Osteocyte (in vitro differentiated cells): ENCODE results near the gene CST3. TPM values are rescaled to one million over a fixed set of nuclear protein-coding genes. Genes with fewer than 3 reads are reported as not detected.

Source experiments
- DNase-seq: peaks from one replicate; pipeline ENCODE4 v3.0.0; 2021; ENCODE audit warnings: mixed read lengths; ENCODE audit not compliant: unreplicated experiment; ENCODE audit errors: extremely low spot score
- H3K27ac Mint-ChIP-seq: one replicate; pipeline ENCODE4 v1.8.0; 2021; ENCODE audit warnings: mild to moderate bottlenecking, mixed read lengths; ENCODE audit not compliant: unreplicated experiment
- H3K27me3 Mint-ChIP-seq: one replicate; pipeline ENCODE4 v1.8.0; 2021; ENCODE audit warnings: mixed read lengths; ENCODE audit not compliant: unreplicated experiment
- H3K36me3 Mint-ChIP-seq: one replicate; pipeline ENCODE4 v1.8.0; 2021; ENCODE audit warnings: mixed read lengths; ENCODE audit not compliant: unreplicated experiment
- H3K4me1 Mint-ChIP-seq: one replicate; pipeline ENCODE4 v1.8.0; 2021; ENCODE audit warnings: mixed read lengths; ENCODE audit not compliant: unreplicated experiment
- H3K4me3 Mint-ChIP-seq: one replicate; pipeline ENCODE4 v1.8.0; 2021; ENCODE audit warnings: mild to moderate bottlenecking, moderate library complexity, mixed read lengths; ENCODE audit not compliant: unreplicated experiment
- H3K9me3 Mint-ChIP-seq: one replicate; pipeline ENCODE4 v1.8.0; 2021; ENCODE audit warnings: mixed read lengths; ENCODE audit not compliant: unreplicated experiment
- total RNA-seq: library from RNA; stranded (reverse); gene quantifications from 2 replicates; pipeline ENCODE4 v1.2.1, GENCODE V29; 2021
- TF ChIP-seq, protein P1 (sequence below): fragments of 200-600 bp; sonication (generic); IDR thresholded peaks from 2 replicates; pipeline ENCODE4 v1.5.0; 2021; ENCODE audit warnings: antibody characterized with exemption, mild to moderate bottlenecking, moderate library complexity

Gene CST3
- total RNA-seq, 1 donor from 2014 or later = 710 TPM

DNA sequence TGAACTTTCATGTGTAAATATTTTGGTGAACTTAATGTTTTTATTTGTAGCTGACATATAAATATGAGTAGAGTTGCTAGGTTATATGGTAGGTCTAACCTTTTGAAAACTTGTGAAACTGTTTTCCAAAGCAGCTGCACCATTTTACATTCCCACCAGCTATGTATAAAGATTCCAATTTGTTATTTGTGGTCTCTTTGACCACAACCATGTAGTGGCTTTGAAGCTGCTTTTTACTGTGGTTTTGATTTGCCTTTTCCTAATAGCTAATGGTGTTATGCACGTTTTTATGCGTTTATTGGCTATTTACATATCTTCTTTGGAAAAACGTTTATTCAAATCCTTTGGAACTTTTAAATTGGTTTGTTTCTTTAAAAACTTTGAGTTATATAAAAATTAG lies 10.3 kb downstream of the CST3 start:
- peaks cover 7% of the 10 kb centered on the region for H3K36me3 Mint-ChIP-seq
- H3K4me1 Mint-ChIP-seq = peaks cover 48% of the 10 kb centered on the region
- H3K4me3 Mint-ChIP-seq = no peak overlapping the region
- TF ChIP-seq, protein P1, sequence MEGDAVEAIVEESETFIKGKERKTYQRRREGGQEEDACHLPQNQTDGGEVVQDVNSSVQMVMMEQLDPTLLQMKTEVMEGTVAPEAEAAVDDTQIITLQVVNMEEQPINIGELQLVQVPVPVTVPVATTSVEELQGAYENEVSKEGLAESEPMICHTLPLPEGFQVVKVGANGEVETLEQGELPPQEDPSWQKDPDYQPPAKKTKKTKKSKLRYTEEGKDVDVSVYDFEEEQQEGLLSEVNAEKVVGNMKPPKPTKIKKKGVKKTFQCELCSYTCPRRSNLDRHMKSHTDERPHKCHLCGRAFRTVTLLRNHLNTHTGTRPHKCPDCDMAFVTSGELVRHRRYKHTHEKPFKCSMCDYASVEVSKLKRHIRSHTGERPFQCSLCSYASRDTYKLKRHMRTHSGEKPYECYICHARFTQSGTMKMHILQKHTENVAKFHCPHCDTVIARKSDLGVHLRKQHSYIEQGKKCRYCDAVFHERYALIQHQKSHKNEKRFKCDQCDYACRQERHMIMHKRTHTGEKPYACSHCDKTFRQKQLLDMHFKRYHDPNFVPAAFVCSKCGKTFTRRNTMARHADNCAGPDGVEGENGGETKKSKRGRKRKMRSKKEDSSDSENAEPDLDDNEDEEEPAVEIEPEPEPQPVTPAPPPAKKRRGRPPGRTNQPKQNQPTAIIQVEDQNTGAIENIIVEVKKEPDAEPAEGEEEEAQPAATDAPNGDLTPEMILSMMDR = no peak
- no peak for DNase-seq
- H3K27me3 Mint-ChIP-seq = no peaks in the 10 kb centered on the region
- peaks cover 22% of the 10 kb centered on the region for H3K9me3 Mint-ChIP-seq
- no peak overlapping the region for H3K27ac Mint-ChIP-seq

DNA sequence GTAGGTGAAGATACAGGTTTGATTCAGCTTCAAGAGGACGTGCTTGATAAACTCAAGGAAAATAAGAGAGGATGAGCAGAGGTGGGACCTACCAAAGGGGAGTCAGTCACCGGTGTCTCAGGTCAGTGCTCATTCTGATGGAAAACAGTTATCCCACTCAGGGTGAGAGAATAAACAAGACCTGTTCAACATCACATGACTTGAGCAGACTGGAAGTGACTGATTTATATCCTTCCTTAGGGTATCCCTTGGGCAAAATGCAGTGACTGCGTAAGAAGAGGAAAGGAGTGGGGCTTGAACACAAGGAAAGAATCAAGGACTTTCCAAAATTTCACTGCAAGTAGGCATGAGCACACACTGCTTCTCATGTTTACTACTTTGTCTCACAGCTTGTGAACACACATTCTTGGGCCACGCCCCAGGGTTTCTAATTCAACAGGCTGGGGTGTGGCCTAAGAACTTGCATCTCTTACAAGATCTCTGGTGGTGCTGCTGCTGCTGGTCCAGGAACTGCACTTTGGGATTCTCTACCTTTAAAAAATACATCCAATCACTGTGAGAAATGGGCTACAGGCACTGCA lies 11.6 kb downstream of the CST3 start:
- H3K36me3 Mint-ChIP-seq = peaks cover 7% of the 10 kb centered on the region
- no peak overlapping the region for H3K4me3 Mint-ChIP-seq
- H3K27ac Mint-ChIP-seq = no peak overlapping the region
- no peak for DNase-seq
- H3K9me3 Mint-ChIP-seq = peaks cover 22% of the 10 kb centered on the region
- H3K4me1 Mint-ChIP-seq = peaks cover 57% of the 10 kb centered on the region
- H3K27me3 Mint-ChIP-seq = no peaks in the 10 kb centered on the region
- TF ChIP-seq, protein P1 = no peak

DNA sequence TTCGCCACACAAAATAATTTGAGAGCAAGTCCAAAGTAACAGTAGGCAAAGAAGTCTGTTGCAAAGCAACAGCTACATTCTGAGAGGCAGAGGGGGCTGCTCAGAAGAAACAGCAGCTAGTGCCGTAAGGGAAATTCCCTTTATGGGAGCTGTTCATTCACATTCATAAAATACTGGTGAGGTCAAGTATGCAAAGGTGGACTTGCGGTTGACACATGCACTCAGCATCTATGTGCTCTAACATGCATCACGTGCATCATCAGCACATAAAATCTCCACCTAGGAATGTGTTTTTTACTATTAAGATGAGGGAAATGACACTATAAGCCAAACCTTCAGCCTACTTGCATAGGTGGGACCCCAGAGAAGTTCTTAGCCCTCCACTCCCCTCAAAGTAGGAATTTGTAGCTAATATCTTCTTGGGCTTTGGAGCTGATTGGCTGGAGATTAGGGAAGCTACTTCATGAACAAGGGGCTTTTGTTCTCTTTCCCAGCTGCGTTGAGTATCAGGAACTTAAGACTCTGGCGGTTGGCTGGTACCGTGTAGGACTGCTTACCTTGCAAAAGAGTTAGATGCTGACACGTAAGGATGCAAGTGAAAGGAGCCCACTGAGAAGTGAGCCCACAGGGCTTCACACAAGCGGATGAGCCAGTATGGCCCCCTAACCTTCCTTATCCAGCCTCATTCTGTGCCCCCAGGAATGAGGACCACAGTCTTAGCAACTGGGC lies 12.4 kb downstream of the CST3 start:
- TF ChIP-seq, protein P1 = no peak
- H3K27me3 Mint-ChIP-seq = no peaks in the 10 kb centered on the region
- peaks cover 7% of the 10 kb centered on the region for H3K36me3 Mint-ChIP-seq
- H3K4me1 Mint-ChIP-seq = peaks cover 57% of the 10 kb centered on the region
- no peak for DNase-seq
- no peak overlapping the region for H3K4me3 Mint-ChIP-seq
- H3K9me3 Mint-ChIP-seq = peaks cover 22% of the 10 kb centered on the region
- peak overlapping the region; percentile 85 for H3K27ac Mint-ChIP-seq

DNA sequence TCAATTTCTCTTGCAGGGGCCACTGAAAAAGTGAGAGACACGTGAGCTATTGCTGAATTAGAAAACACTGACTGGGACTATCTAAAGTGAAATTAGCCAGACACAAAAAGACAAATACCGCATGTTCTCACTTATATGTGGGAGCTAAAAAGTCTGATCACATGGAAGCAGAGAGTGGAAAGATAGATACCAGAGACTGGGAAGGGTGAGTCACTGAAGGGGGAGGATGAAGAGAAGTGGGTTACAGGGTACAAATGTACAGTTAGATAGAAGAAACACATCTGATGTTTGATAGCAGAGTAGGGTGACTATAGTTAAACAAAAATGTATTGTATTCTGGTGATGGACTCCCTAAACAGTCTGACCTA lies 13.4 kb downstream of the CST3 start:
- no peak overlapping the region for H3K4me3 Mint-ChIP-seq
- H3K4me1 Mint-ChIP-seq = peaks cover 49% of the 10 kb centered on the region
- peaks cover 22% of the 10 kb centered on the region for H3K9me3 Mint-ChIP-seq
- H3K27me3 Mint-ChIP-seq = no peaks in the 10 kb centered on the region
- TF ChIP-seq, protein P1 = no peak
- H3K36me3 Mint-ChIP-seq = peaks cover 7% of the 10 kb centered on the region
- no peak for DNase-seq
- peak overlapping the region; percentile 85 for H3K27ac Mint-ChIP-seq

DNA sequence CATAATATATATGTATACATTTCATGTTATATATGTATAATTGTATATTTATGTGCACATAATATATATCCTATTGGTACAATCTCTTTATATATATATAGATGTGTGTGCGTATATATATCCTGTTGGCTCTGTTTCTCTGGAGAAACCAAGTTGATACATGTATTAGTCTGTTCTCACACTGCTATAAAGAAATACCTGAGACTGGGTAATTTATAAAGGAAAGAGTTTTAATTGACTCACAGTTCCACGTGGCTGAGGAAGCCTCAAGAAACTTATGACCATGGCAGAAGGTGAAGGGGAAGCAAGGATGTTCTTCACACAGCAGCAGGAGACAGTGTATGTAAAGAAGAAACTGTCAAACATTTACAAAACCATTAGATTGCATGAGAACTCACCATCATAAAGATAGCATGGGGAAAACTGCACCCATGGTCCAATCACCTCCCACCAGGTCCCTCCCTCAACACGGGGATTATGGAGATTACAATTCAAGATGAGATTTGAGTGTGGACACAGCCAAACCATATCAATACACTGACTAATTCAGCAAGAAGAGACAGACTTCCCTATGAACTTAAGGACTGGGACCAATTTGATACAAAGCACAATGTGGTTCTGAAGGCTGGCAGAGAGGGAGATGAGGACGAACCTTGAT lies 14.0 kb downstream of the CST3 start:
- no peak for DNase-seq
- Mint-ChIP-seq H3K27me3 (no peaks in the 10 kb centered on the region), H3K27ac (peak overlapping the region; percentile 85), H3K9me3 (peaks cover 21% of the 10 kb centered on the region), H3K4me1 (peaks cover 44% of the 10 kb centered on the region), H3K4me3 (no peak overlapping the region), H3K36me3 (peaks cover 7% of the 10 kb centered on the region)
- TF ChIP-seq, protein P1 = no peak
